Keratinocyte (primary cell): ENCODE data around the gene SNHG17.

Experiments
- CTCF ChIP-seq, 3 experiments: IDR thresholded peaks in 1 of 3; conservative IDR thresholded peaks in 1 of 3; optimal IDR thresholded peaks in 1 of 3; 2 replicates in 2 of 3; 3 replicates in 1 of 3; pipeline versions ENCODE3 to v1.5.1; 2011; ENCODE audit warnings: low read length in 3 of 3, mild to moderate bottlenecking in 3 of 3, moderate library complexity in 2 of 3, control low read depth in 1 of 3, inconsistent platforms in 1 of 3; ENCODE audit not compliant: insufficient read depth in 2 of 3; ENCODE audit errors: extremely low read depth in 1 of 3
- EZH2 ChIP-seq: IDR thresholded peaks from one replicate; pipeline ENCODE4 v1.6.1; 2012; ENCODE audit warnings: inconsistent platforms, mild to moderate bottlenecking, low read length, moderate library complexity

- TF ChIP-seq CTCF (optimal IDR thresholded peaks at IDR 0.05 in 1 of 3, IDR thresholded peaks at IDR 0.05 in 1 of 3, conservative IDR thresholded peaks at IDR 0.05 in 1 of 3; ENCODE audit: extremely low read depth in 1 of 3, insufficient read depth in 2 of 3, low read length in 3 of 3) (no peak), EZH2 (no peak)
These were observed 32.3 kb downstream of the SNHG17 start for GRCh38 chr20:38402816-38403215.
